Mucosa of rectum (tissue), 2 donors: ENCODE data around the gene WWP2.

Experiments
- H3K27ac ChIP-seq, 2 donors: one replicate each; pipeline ENCODE4 v1.7.0; 2013; ENCODE audit warnings: inconsistent platforms in 2 of 2, low read depth in 2 of 2, low read length in 2 of 2
- H3K27me3 ChIP-seq, 2 donors: one replicate each; pipeline ENCODE4 v1.7.0; 2013; ENCODE audit warnings: low read length in 2 of 2; ENCODE audit not compliant: control insufficient read depth in 2 of 2, insufficient read depth in 2 of 2
- H3K36me3 ChIP-seq, 2 donors: one replicate each; pipeline ENCODE4 v1.7.0; 2013; ENCODE audit warnings: low read length in 2 of 2; ENCODE audit not compliant: control insufficient read depth in 2 of 2, insufficient read depth in 2 of 2
- H3K4me1 ChIP-seq, 2 donors: one replicate each; pipeline ENCODE4 v1.7.0; 2013; ENCODE audit warnings: low read length in 2 of 2, mild to moderate bottlenecking in 1 of 2; ENCODE audit not compliant: control insufficient read depth in 2 of 2, insufficient read depth in 2 of 2
- H3K4me3 ChIP-seq, 2 donors: one replicate each; pipeline ENCODE4 v1.7.0; 2013; ENCODE audit warnings: low read length in 2 of 2
- H3K9ac ChIP-seq, 2 donors: one replicate each; pipeline ENCODE4 v1.7.0; 2013; ENCODE audit warnings: low read length in 2 of 2, low read depth in 1 of 2, mild to moderate bottlenecking in 1 of 2
- H3K9me3 ChIP-seq, 2 donors: one replicate each; pipeline ENCODE4 v1.7.0; 2013; ENCODE audit warnings: low read length in 2 of 2; ENCODE audit not compliant: control insufficient read depth in 2 of 2
- donor health status: healthy.
- donor health status: Normal muscosa, but diverticular disease.

The WWP2 gene

DNA sequence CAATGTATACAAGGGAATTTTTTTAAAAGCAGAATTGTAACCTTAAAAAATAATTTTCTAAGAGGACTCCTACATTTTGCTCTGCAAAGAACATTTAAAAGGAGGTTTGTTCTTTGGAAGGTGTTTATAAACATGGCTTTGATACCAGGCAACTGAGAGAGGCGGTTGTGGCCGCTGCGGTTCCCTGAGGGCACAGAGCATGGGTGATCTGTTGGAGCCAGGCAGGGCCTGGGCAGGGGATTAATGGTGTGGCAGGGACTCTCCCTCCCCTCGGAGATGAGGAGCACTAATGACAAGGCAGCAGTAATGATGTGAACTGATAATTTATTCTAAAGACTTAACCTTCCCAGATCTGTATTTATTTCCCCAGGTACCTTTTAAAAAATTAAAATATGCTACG lies 65.4 kb downstream of the WWP2 start:
- Histone ChIP-seq H3K36me3 (peaks cover 3 to 6% of the 10 kb centered on the region in 2 donors), H3K27me3 (no peaks in the 10 kb centered on the region), H3K27ac (no peak overlapping the region), H3K9ac (no peak overlapping the region), H3K9me3 (no peaks in the 10 kb centered on the region), H3K4me3 (no peak overlapping the region), H3K4me1 (peaks cover 3 to 13% of the 10 kb centered on the region in 2 donors)

GRCh38 chr16:69829338-69829737 lies 67.2 kb downstream of the WWP2 start:
- Histone ChIP-seq H3K27ac (no peak overlapping the region), H3K4me1 (peaks cover 0 to 23% of the 10 kb centered on the region in 2 donors), H3K9me3 (no peaks in the 10 kb centered on the region), H3K4me3 (no peak overlapping the region), H3K36me3 (peaks cover 3 to 6% of the 10 kb centered on the region in 2 donors), H3K27me3 (no peaks in the 10 kb centered on the region), H3K9ac (no peak overlapping the region)

GRCh38 chr16:69830146-69830533 lies 68.0 kb downstream of the WWP2 start:
- no peaks in the 10 kb centered on the region for H3K9me3 ChIP-seq
- H3K9ac ChIP-seq, result no peak overlapping the region
- H3K36me3 ChIP-seq, result peaks cover 3 to 9% of the 10 kb centered on the region in 2 donors
- H3K27me3 ChIP-seq, result no peaks in the 10 kb centered on the region
- H3K27ac ChIP-seq, result no peak overlapping the region
- H3K4me3 ChIP-seq, result no peak overlapping the region
- peaks cover 0 to 23% of the 10 kb centered on the region in 2 donors for H3K4me1 ChIP-seq

- Histone ChIP-seq H3K36me3 (peaks cover 3 to 9% of the 10 kb centered on the region in 2 donors), H3K27me3 (no peaks in the 10 kb centered on the region), H3K4me3 (no peak overlapping the region), H3K4me1 (peaks cover 0 to 23% of the 10 kb centered on the region in 2 donors), H3K9me3 (no peaks in the 10 kb centered on the region), H3K9ac (no peak overlapping the region), H3K27ac (peak overlapping the region in 1 of 2 donors; percentile 31)
Measured at GRCh38 chr16:69830534-69831211, 68.5 kb downstream of the WWP2 start.

GRCh38 chr16:69831212-69832123 lies 69.3 kb downstream of the WWP2 start:
- H3K36me3 ChIP-seq, result peaks cover 3 to 9% of the 10 kb centered on the region in 2 donors
- H3K27ac ChIP-seq, result no peak overlapping the region
- H3K4me3 ChIP-seq, result no peak overlapping the region
- no peaks in the 10 kb centered on the region for H3K9me3 ChIP-seq
- H3K4me1 ChIP-seq, result peaks cover 0 to 23% of the 10 kb centered on the region in 2 donors
- H3K9ac ChIP-seq, result no peak overlapping the region
- no peaks in the 10 kb centered on the region for H3K27me3 ChIP-seq

DNA sequence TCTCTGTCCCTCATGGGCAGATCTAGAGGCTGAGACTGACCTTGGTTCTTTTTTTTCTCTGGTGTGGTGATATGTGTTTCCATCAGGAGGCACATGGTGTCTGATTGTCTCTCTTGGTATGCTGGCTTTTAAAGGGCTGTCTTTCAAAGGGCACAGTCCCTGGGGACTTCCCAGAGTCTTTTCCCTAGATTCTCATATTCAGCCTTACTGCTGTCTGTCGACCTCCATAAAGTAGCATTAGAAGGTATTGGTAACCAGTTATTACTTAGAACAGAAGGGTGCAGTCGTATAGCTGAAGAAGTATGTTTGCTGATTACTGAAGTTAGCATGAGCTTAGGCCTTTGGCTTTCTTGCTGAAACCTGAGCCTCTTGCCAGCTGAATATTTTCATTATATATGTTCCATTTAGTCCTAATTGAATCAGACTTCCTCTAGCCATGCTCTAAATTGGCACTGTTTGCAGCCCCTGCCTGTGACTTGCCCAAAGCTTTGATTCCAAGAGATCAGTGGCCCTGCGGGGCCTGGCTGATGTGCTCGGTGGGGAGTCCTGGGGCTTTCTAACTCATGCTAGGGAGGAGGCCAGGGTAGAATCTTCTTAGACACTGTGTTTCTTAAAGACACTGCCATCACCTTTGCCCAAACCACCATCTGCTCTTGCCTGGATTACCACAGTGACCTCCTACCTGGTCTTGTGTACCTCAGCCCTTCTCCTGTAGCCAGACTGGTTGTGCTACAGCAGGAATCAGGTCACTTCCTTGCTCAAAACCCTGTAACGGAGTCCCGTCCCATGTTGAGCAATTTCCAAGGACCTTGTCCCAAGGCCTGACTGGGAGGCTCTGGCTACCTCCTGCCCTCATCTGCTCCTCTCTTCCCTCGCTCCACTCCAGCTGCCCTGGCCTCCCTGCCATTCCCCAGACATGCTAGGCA lies 71.5 kb downstream of the WWP2 start:
- no peaks in the 10 kb centered on the region for H3K27me3 ChIP-seq
- no peak overlapping the region for H3K9ac ChIP-seq
- no peak overlapping the region for H3K4me3 ChIP-seq
- H3K36me3 ChIP-seq, result peaks cover 0 to 9% of the 10 kb centered on the region in 2 donors
- H3K27ac ChIP-seq, result no peak overlapping the region
- peaks cover 10 to 29% of the 10 kb centered on the region in 2 donors for H3K4me1 ChIP-seq
- no peaks in the 10 kb centered on the region for H3K9me3 ChIP-seq

DNA sequence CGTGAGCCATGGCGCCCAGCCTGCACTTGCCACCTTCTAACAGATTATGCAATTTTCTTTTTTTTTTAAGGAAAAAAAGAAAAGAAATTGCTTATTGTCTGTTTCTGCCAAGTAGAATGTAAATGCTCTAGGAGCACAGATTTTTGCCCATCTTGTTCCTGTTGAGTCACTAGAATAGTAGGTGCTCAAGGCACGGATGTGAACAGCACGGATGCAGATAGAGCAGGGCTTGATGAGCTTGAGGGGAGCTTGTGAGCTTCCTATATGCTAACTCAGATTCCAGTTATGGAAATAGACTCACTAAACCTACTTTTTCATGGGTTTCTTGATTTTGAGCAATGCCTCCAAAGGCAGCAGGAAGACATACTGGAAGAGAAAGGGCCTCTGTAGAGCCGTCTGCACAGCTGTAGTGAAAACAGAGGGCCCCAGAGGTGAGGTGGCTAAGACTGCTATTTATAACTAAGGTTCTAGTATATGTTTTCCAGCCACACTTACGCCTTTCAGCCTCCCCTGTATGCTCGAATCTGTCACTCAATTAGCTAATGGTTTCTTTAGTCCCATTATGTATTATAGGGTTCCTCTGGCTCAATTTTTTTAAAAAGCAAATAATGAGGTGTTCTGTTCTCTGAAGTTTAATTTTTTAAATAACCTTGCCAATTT lies 72.8 kb downstream of the WWP2 start:
- no peaks in the 10 kb centered on the region for H3K9me3 ChIP-seq
- no peak overlapping the region for H3K27ac ChIP-seq
- peaks cover 18 to 42% of the 10 kb centered on the region in 2 donors for H3K4me1 ChIP-seq
- H3K27me3 ChIP-seq, result no peaks in the 10 kb centered on the region
- no peak overlapping the region for H3K4me3 ChIP-seq
- no peak overlapping the region for H3K9ac ChIP-seq
- peaks cover 0 to 3% of the 10 kb centered on the region in 2 donors for H3K36me3 ChIP-seq

DNA sequence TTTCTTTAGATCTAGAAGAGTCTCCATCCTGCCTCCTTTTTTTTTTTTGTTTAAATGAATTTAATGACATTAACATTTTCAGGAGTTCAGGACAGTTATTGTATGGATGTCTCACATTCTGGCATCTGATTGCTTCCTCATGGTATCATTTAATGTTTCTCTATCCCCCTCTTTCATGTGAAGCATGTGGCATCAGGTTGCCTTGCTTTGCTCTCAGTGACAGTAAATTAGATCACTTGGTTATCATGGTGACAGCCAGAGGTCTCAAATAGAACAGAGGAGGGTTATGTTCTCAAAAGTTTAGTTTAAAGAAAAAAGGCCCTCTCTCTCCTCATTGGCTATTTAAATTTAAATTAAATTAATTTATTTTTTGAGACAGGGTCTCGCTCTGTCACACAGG lies 74.1 kb downstream of the WWP2 start:
- Histone ChIP-seq H3K4me1 (peaks cover 25 to 43% of the 10 kb centered on the region in 2 donors), H3K4me3 (no peak overlapping the region), H3K27ac (no peak overlapping the region), H3K27me3 (no peaks in the 10 kb centered on the region), H3K36me3 (peaks cover 0 to 3% of the 10 kb centered on the region in 2 donors), H3K9ac (no peak overlapping the region), H3K9me3 (no peaks in the 10 kb centered on the region)

- Histone ChIP-seq H3K27me3 (no peaks in the 10 kb centered on the region), H3K4me1 (peaks cover 25 to 49% of the 10 kb centered on the region in 2 donors), H3K9me3 (no peaks in the 10 kb centered on the region), H3K36me3 (peaks cover 5 to 8% of the 10 kb centered on the region in 2 donors), H3K4me3 (no peak overlapping the region), H3K9ac (no peak overlapping the region), H3K27ac (peak overlapping the region; percentile 83 to 94)
Measured at GRCh38 chr16:69837380-69837779, 75.2 kb downstream of the WWP2 start.
